T-helper 1 cell (primary cell): ENCODE results near the gene HOXB7.
A peak's percentile ranks its signal among the peaks of the same experiment; 100 is the strongest.

Source experiments
- DNase-seq, 5 donors: peaks; one replicate each; pipeline ENCODE4 v3.0.0-alpha.2; 2012 to 2020

Gene HOXB7

GRCh38 chr17:48578616-48579470, 32.0 kb downstream of the HOXB7 start:
- DNase-seq: no peak

GRCh38 chr17:48577946-48578615, 32.7 kb downstream of the HOXB7 start, which contains the start of gene HOXB4:
Gene HOXB4 (minus strand): TSS chr17:48578350. CDS start chr17:48578319, 31 bp downstream.
- DNase-seq: peak; percentile 48 to 65 (median 63)

- DNase-seq: no peak
Measured at GRCh38 chr17:48577330-48577945, 33.4 kb downstream of the HOXB7 start.

- DNase-seq: no peak
Measured at GRCh38 chr17:48576479-48577309, 34.1 kb downstream of the HOXB7 start.

GRCh38 chr17:48575673-48576478, 34.9 kb downstream of the HOXB7 start:
- no peak for DNase-seq

- DNase-seq: no peak
Measured at GRCh38 chr17:48575066-48575582, 35.7 kb downstream of the HOXB7 start.

- DNase-seq: no peak
Measured at GRCh38 chr17:48574505-48575065, 36.2 kb downstream of the HOXB7 start.

GRCh38 chr17:48571826-48572417, 38.9 kb downstream of the HOXB7 start:
- no peak for DNase-seq

- DNase-seq: no peak
Measured at GRCh38 chr17:48571024-48571818, 39.6 kb downstream of the HOXB7 start.

- DNase-seq: no peak
Measured at GRCh38 chr17:48570325-48571023, 40.3 kb downstream of the HOXB7 start.

- DNase-seq: no peak
Measured at GRCh38 chr17:48569674-48570324, 41.0 kb downstream of the HOXB7 start.

- DNase-seq: no peak
Measured at GRCh38 chr17:48569240-48569582, 41.6 kb downstream of the HOXB7 start.

GRCh38 chr17:48568499-48569239, 42.1 kb downstream of the HOXB7 start:
- no peak for DNase-seq

GRCh38 chr17:48567646-48568354, 43.0 kb downstream of the HOXB7 start:
- DNase-seq: no peak

- no peak for DNase-seq
Measured at GRCh38 chr17:48567209-48567608, 43.6 kb downstream of the HOXB7 start.

GRCh38 chr17:48566717-48567116, 44.1 kb downstream of the HOXB7 start:
- no peak for DNase-seq
